HG03196 (cell line): ENCODE measurements around the gene SH2B3.
"Not testable (repeated sequence)": the region's sequence is repeated elsewhere in the genome, so short reads cannot be mapped to it uniquely, and the experiment has no call there.

Source experiments
- ATAC-seq: cut with Tn5 transposase; IDR thresholded peaks from one replicate; pipeline ENCODE4 v1.9.1; 2021; ENCODE audit not compliant: unreplicated experiment

Gene SH2B3

GRCh38 chr12:111386885-111387284, 18.8 kb upstream of the SH2B3 start:
- no peak for ATAC-seq

GRCh38 chr12:111387747-111388323, 17.9 kb upstream of the SH2B3 start:
- ATAC-seq = no peak

GRCh38 chr12:111389635-111390034, 16.1 kb upstream of the SH2B3 start:
- ATAC-seq = no peak

- ATAC-seq = no peak
These were observed 14.8 kb upstream of the SH2B3 start for GRCh38 chr12:111390910-111391309.

- ATAC-seq = no peak
These were observed 11.9 kb upstream of the SH2B3 start for GRCh38 chr12:111393700-111394300.

- no peak for ATAC-seq
These were observed 11.2 kb upstream of the SH2B3 start for GRCh38 chr12:111394480-111394879.

GRCh38 chr12:111395336-111396187, 10.2 kb upstream of the SH2B3 start:
- ATAC-seq = no peak

GRCh38 chr12:111396271-111396670, 9.5 kb upstream of the SH2B3 start:
- not testable (repeated sequence) for ATAC-seq

- ATAC-seq = peak; percentile 48
These were observed 8.8 kb upstream of the SH2B3 start for GRCh38 chr12:111396726-111397445.

GRCh38 chr12:111398530-111398929, 7.2 kb upstream of the SH2B3 start:
- ATAC-seq = no peak

- not testable (repeated sequence) for ATAC-seq
These were observed 5.8 kb upstream of the SH2B3 start for GRCh38 chr12:111399741-111400404.

- no peak for ATAC-seq
These were observed 4.5 kb upstream of the SH2B3 start for GRCh38 chr12:111401167-111401605.

- ATAC-seq = not testable (repeated sequence)
These were observed 3.3 kb upstream of the SH2B3 start for GRCh38 chr12:111402490-111402824.

- ATAC-seq = no peak
These were observed 1.2 kb upstream of the SH2B3 start for GRCh38 chr12:111404362-111405148.

- ATAC-seq = peak; percentile 58
These were observed 419 bp upstream of the SH2B3 start for GRCh38 chr12:111405149-111405858.

GRCh38 chr12:111406474-111407376, 1.0 kb downstream of the SH2B3 start:
- ATAC-seq = no peak

GRCh38 chr12:111407377-111408115, 1.8 kb downstream of the SH2B3 start:
- no peak for ATAC-seq

- ATAC-seq = no peak
These were observed 2.4 kb downstream of the SH2B3 start for GRCh38 chr12:111408116-111408440.
